ENCODE results near the gene GOLGA8N.
"Not testable (repeated sequence)": the region's sequence is repeated elsewhere in the genome, so short reads cannot be mapped to it uniquely, and the experiment has no call there.

The GOLGA8N gene

GRCh38 chr15:32593151-32593550 lies at the start of gene GOLGA8N:
Gene GOLGA8N, plus strand, starts transcription at chr15:32593456.
- H3K27ac ChIP-seq (ENCODE audit: low read length); H3K4me3 ChIP-seq (ENCODE audit: low read length): not testable (repeated sequence)

GRCh38 chr15:32543456-32543855 lies 49.8 kb upstream of the GOLGA8N start:
- not testable (repeated sequence) for H3K36me3 ChIP-seq (ENCODE audit: insufficient read depth, low read depth, low read length); H3K4me3 ChIP-seq (ENCODE audit: low read length); H3K9ac ChIP-seq (ENCODE audit: low read depth, low read length); H3K27ac ChIP-seq (ENCODE audit: low read length); H3K9me3 ChIP-seq (ENCODE audit: insufficient read depth, low read depth, low read length); H3K27me3 ChIP-seq (ENCODE audit: insufficient read depth, low read length); H3K4me1 ChIP-seq (ENCODE audit: insufficient read depth, low read length)

More at GRCh38 chr15:32593151-32593550, at the start of gene GOLGA8N:
- H3K9ac ChIP-seq (ENCODE audit: low read depth, low read length); H3K4me1 ChIP-seq (ENCODE audit: insufficient read depth, low read length); H3K27me3 ChIP-seq (ENCODE audit: insufficient read depth, low read length); H3K36me3 ChIP-seq (ENCODE audit: insufficient read depth, low read depth, low read length); H3K9me3 ChIP-seq (ENCODE audit: insufficient read depth, low read depth, low read length): not testable (repeated sequence)

DNA sequence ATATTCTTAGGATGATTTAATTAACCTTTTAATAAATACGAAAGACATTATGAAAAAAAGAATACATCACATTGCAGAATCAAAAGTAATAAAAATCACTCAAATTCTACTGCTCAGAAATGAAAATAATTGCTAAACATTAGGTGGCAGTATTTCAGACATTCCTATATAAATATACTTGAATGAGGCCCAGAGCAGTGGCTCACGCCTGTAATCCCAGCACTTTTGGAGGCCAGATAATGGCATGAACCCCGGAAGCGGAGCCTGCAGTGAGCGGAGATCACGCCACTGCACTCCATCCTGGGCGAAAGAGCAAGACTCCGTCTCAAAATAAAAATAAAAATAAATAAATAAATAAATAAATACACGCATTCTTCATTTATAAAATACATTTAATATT lies 48.1 kb upstream of the GOLGA8N start:
- not testable (repeated sequence) for H3K27ac ChIP-seq (ENCODE audit: low read length); H3K9me3 ChIP-seq (ENCODE audit: insufficient read depth, low read depth, low read length); H3K9ac ChIP-seq (ENCODE audit: low read depth, low read length); H3K4me1 ChIP-seq (ENCODE audit: insufficient read depth, low read length); H3K27me3 ChIP-seq (ENCODE audit: insufficient read depth, low read length); H3K4me3 ChIP-seq (ENCODE audit: low read length); H3K36me3 ChIP-seq (ENCODE audit: insufficient read depth, low read depth, low read length)

DNA sequence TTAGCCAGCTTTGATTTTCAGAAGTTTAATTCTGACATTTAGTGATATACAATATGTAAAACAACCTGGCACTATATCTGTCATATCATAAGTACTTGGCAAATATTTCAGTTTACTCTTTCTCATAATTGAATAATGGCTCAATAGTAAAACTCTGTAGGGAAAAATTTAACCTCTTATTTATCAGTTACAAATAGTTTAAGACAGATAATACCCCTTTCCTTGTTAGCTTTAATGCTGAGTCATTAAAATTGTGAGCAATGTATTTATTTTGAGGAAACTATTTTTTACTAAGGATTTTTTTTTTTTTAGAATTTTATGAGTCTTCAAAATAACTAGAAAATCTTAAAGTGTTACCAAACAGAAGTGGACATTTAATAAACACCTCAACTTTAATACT lies 38.7 kb upstream of the GOLGA8N start:
- not testable (repeated sequence) for H3K4me3 ChIP-seq (ENCODE audit: low read length); H3K9ac ChIP-seq (ENCODE audit: low read depth, low read length); H3K27ac ChIP-seq (ENCODE audit: low read length); H3K9me3 ChIP-seq (ENCODE audit: insufficient read depth, low read depth, low read length); H3K27me3 ChIP-seq (ENCODE audit: insufficient read depth, low read length); H3K36me3 ChIP-seq (ENCODE audit: insufficient read depth, low read depth, low read length); H3K4me1 ChIP-seq (ENCODE audit: insufficient read depth, low read length)

- H3K4me3 ChIP-seq (ENCODE audit: low read length); H3K4me1 ChIP-seq (ENCODE audit: insufficient read depth, low read length); H3K27me3 ChIP-seq (ENCODE audit: insufficient read depth, low read length); H3K9ac ChIP-seq (ENCODE audit: low read depth, low read length); H3K9me3 ChIP-seq (ENCODE audit: insufficient read depth, low read depth, low read length); H3K36me3 ChIP-seq (ENCODE audit: insufficient read depth, low read depth, low read length); H3K27ac ChIP-seq (ENCODE audit: low read length): not testable (repeated sequence)
Observed at GRCh38 chr15:32562198-32562597, 31.1 kb upstream of the GOLGA8N start.

GRCh38 chr15:32568988-32569387 lies 24.3 kb upstream of the GOLGA8N start:
- not testable (repeated sequence) for H3K27me3 ChIP-seq (ENCODE audit: insufficient read depth, low read length); H3K4me3 ChIP-seq (ENCODE audit: low read length); H3K27ac ChIP-seq (ENCODE audit: low read length); H3K9ac ChIP-seq (ENCODE audit: low read depth, low read length); H3K4me1 ChIP-seq (ENCODE audit: insufficient read depth, low read length); H3K9me3 ChIP-seq (ENCODE audit: insufficient read depth, low read depth, low read length); H3K36me3 ChIP-seq (ENCODE audit: insufficient read depth, low read depth, low read length)

- not testable (repeated sequence) for H3K9me3 ChIP-seq (ENCODE audit: insufficient read depth, low read depth, low read length); H3K27me3 ChIP-seq (ENCODE audit: insufficient read depth, low read length); H3K4me3 ChIP-seq (ENCODE audit: low read length); H3K36me3 ChIP-seq (ENCODE audit: insufficient read depth, low read depth, low read length); H3K4me1 ChIP-seq (ENCODE audit: insufficient read depth, low read length); H3K9ac ChIP-seq (ENCODE audit: low read depth, low read length); H3K27ac ChIP-seq (ENCODE audit: low read length)
Observed at GRCh38 chr15:32578482-32578881, 14.8 kb upstream of the GOLGA8N start.

DNA sequence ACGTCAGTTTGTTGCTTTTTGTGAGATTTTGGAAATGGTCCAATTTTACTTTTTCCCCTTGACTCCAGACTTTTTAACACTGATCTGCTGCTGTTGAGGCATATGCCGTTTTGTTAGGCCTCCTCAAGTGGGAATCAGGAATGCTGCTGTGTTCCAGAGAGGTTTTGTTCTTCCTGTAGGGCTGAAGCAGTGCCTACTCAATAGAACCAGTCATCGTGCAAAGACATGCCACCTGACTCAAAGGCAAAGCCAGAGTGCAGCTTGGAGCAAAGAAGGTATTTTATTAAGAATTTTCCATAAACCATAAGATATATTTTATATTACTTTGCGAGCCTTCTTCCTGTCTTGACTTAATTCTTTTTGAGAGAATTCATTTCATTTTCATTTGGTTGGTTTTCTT lies 7.4 kb upstream of the GOLGA8N start:
- H3K27me3 ChIP-seq (ENCODE audit: insufficient read depth, low read length); H3K9me3 ChIP-seq (ENCODE audit: insufficient read depth, low read depth, low read length); H3K27ac ChIP-seq (ENCODE audit: low read length); H3K4me3 ChIP-seq (ENCODE audit: low read length); H3K9ac ChIP-seq (ENCODE audit: low read depth, low read length); H3K4me1 ChIP-seq (ENCODE audit: insufficient read depth, low read length); H3K36me3 ChIP-seq (ENCODE audit: insufficient read depth, low read depth, low read length): not testable (repeated sequence)

DNA sequence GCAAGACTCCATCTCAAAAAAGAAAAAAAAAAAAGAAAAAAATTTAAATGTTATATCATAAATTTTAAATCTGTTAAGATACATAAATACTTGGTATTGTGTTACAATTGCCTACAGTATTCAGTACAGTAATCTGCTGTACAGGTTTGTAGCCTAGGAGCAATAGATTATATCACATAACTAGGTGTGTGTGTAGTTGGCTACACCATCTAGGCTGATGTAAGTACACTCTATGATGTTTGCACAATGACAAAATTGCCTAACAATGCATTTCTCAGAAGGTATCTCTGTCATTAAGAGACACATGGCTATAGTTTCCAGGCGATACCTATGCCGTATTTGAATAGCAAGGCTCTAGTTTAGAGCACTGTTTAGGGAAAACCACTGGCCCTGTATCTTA lies 16.3 kb downstream of the GOLGA8N start:
- H3K27ac ChIP-seq (ENCODE audit: low read length); H3K4me3 ChIP-seq (ENCODE audit: low read length); H3K4me1 ChIP-seq (ENCODE audit: insufficient read depth, low read length); H3K9ac ChIP-seq (ENCODE audit: low read depth, low read length); H3K36me3 ChIP-seq (ENCODE audit: insufficient read depth, low read depth, low read length); H3K27me3 ChIP-seq (ENCODE audit: insufficient read depth, low read length); H3K9me3 ChIP-seq (ENCODE audit: insufficient read depth, low read depth, low read length): not testable (repeated sequence)

- not testable (repeated sequence) for H3K27ac ChIP-seq (ENCODE audit: low read length); H3K4me1 ChIP-seq (ENCODE audit: insufficient read depth, low read length); H3K9me3 ChIP-seq (ENCODE audit: insufficient read depth, low read depth, low read length); H3K9ac ChIP-seq (ENCODE audit: low read depth, low read length); H3K4me3 ChIP-seq (ENCODE audit: low read length); H3K27me3 ChIP-seq (ENCODE audit: insufficient read depth, low read length); H3K36me3 ChIP-seq (ENCODE audit: insufficient read depth, low read depth, low read length)
Observed at GRCh38 chr15:32610719-32611118, 17.5 kb downstream of the GOLGA8N start.

- not testable (repeated sequence) for H3K27me3 ChIP-seq (ENCODE audit: insufficient read depth, low read length); H3K4me1 ChIP-seq (ENCODE audit: insufficient read depth, low read length); H3K9me3 ChIP-seq (ENCODE audit: insufficient read depth, low read depth, low read length); H3K36me3 ChIP-seq (ENCODE audit: insufficient read depth, low read depth, low read length)
- peak overlapping the region; percentile 80 for H3K4me3 ChIP-seq (ENCODE audit: low read length)
- H3K9ac ChIP-seq (ENCODE audit: low read depth, low read length) = peak overlapping the region; percentile 90; the same call in 1 of the 2 replicates
- H3K27ac ChIP-seq (ENCODE audit: low read length) = peak overlapping the region; percentile 86
Observed at GRCh38 chr15:32614712-32615050, 21.4 kb downstream of the GOLGA8N start.

GRCh38 chr15:32615051-32615870 lies 22.0 kb downstream of the GOLGA8N start, which contains the start of gene ARHGAP11A:
Gene ARHGAP11A, plus strand, starts transcription at chr15:32615504. Its CDS starts 708 bp downstream, at chr15:32616212.
- not testable (repeated sequence) for H3K36me3 ChIP-seq (ENCODE audit: insufficient read depth, low read depth, low read length); H3K9me3 ChIP-seq (ENCODE audit: insufficient read depth, low read depth, low read length); H3K4me1 ChIP-seq (ENCODE audit: insufficient read depth, low read length); H3K27me3 ChIP-seq (ENCODE audit: insufficient read depth, low read length)
- H3K27ac ChIP-seq (ENCODE audit: low read length) = peak within 1 kb of the TSS; percentile 86
- H3K9ac ChIP-seq (ENCODE audit: low read depth, low read length) = peak within 1 kb of the TSS; percentile 92
- peak within 1 kb of the TSS; percentile 80 for H3K4me3 ChIP-seq (ENCODE audit: low read length)

Measured in iPS-20b (cell line).